AG04450 (cell line): ENCODE measurements around the gene ABLIM3. TPM values are rescaled to one million over a fixed set of nuclear protein-coding genes. Genes with fewer than 3 reads are reported as not detected.
"Not testable (repeated sequence)": the region's sequence is repeated elsewhere in the genome, so short reads cannot be mapped to it uniquely, and the experiment has no call there.

ENCODE experiments used
- CTCF ChIA-PET: fragments of 300-600, 350-600 bp; formaldehyde crosslinking; extraction: SDS; loops from one replicate; lab custom pipeline; 2022; ENCODE audit warnings: antibody characterized with exemption, inconsistent platforms; lab: Charles Lee
- POLR2A ChIA-PET: fragments of 350-600 bp; formaldehyde crosslinking; extraction: SDS; loops from one replicate; lab custom pipeline; 2021; ENCODE audit warnings: antibody characterized with exemption, inconsistent platforms; lab: Yijun Ruan, JAX
- DNase-seq: peaks from one replicate; pipeline ENCODE4 v3.0.0-alpha.2; 2011; ENCODE audit warnings: low read depth, low spot score
- H3K27ac ChIP-seq: one replicate; pipeline ENCODE4 v1.5.1; 2012; ENCODE audit warnings: low read depth, low read length, control low read depth
- H3K27me3 ChIP-seq: one replicate; pipeline ENCODE4 v1.6.0; 2012; ENCODE audit warnings: low read length; ENCODE audit not compliant: control insufficient read depth, insufficient read depth
- H3K4me3 ChIP-seq: 2 replicates; pipeline ENCODE4 v1.5.1; 2011; ENCODE audit warnings: mild to moderate bottlenecking, low read depth, low read length, control low read depth
- H3K9me3 ChIP-seq: 2 replicates; pipeline ENCODE4 v1.5.1; 2012; ENCODE audit warnings: low read length; ENCODE audit not compliant: control insufficient read depth, insufficient read depth
- polyA plus RNA-seq: library from polyadenylated mRNA; depleted of rRNA; stranded (reverse); fragments of >200 nt; gene quantifications from 2 replicates; pipeline ENCODE4 v1.2.3, GENCODE V29; 2011
- TF ChIP-seq, protein P1 (sequence below): IDR thresholded peaks from 2 replicates; pipeline ENCODE4 v1.5.1; 2011; ENCODE audit warnings: low read depth, low read length, control low read depth, inconsistent platforms

ABLIM3 gene
- polyA plus RNA-seq, 1 experiment = 52.6 TPM

DNA sequence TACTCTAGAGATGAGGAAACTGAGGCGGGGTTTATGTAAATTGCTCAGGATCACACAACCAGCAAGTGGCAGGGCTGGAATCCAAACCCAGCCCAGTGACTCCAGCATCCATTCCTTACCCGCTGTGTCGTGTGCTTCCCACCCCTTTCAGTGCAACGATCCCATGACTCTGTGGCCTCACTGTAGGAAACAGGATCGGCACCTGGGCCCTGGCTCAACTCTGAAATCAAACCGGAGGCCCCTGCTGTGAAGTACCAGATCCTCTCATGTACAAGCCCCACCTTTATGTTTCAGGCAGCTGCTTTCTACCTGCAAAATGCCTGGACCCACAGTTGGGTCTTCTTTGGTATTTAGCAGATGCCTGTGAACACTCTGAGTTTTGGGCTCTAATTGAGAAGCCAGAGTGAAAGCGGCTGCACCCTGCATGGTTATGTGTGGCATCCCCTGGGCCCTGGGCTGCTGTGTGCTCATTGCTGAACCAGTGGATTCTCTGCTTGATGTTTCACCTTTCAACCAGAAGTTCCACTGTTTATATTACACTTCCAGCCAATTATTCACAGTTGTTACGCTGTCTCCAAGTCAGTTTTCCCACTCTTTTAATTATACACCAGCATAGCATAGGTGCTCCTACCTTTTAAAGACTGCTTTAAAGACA, 36.7 kb downstream of the ABLIM3 start:
- no peak for DNase-seq
- CTCF ChIA-PET = no interaction called here
- H3K27me3 ChIP-seq = no peaks in the 10 kb centered on the region

DNA sequence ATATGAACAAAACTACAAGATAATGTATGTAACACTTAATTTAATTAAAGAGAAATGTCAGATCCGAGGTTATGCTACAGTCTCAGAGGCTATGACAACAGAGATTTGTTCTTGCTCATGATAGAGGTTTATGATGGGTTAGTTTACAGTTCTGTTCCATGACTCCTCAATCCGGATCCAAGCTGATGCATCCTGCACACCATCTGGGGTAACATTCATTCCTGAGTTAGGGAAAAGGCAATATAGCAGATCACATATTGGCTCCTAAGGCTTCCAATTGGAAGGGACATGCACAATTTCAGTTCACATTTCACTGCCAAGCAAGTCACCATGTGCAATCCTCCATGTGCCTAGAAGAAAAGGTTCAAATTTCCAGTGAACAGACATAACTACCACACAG, 40.4 kb downstream of the ABLIM3 start:
- no peak overlapping the region for H3K4me3 ChIP-seq
- DNase-seq = no peak
- POLR2A ChIA-PET = no interaction called here
- TF ChIP-seq, protein P1, sequence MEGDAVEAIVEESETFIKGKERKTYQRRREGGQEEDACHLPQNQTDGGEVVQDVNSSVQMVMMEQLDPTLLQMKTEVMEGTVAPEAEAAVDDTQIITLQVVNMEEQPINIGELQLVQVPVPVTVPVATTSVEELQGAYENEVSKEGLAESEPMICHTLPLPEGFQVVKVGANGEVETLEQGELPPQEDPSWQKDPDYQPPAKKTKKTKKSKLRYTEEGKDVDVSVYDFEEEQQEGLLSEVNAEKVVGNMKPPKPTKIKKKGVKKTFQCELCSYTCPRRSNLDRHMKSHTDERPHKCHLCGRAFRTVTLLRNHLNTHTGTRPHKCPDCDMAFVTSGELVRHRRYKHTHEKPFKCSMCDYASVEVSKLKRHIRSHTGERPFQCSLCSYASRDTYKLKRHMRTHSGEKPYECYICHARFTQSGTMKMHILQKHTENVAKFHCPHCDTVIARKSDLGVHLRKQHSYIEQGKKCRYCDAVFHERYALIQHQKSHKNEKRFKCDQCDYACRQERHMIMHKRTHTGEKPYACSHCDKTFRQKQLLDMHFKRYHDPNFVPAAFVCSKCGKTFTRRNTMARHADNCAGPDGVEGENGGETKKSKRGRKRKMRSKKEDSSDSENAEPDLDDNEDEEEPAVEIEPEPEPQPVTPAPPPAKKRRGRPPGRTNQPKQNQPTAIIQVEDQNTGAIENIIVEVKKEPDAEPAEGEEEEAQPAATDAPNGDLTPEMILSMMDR = no peak
- H3K27ac ChIP-seq = no peak overlapping the region
- no peaks in the 10 kb centered on the region for H3K27me3 ChIP-seq
- CTCF ChIA-PET = interaction anchor here (1.8 kb wide), 1 partner anchor 40 kb away, joined by 6 read pairs; the partner anchor contains the start of gene ABLIM3
- no peaks in the 10 kb centered on the region for H3K9me3 ChIP-seq

More for the DNA sequence above, 36.7 kb downstream of the ABLIM3 start:
- TF ChIP-seq, protein P1 = no peak
- Histone ChIP-seq H3K27ac (no peak overlapping the region), H3K4me3 (no peak overlapping the region), H3K9me3 (no peaks in the 10 kb centered on the region)
- POLR2A ChIA-PET = no interaction called here

DNA sequence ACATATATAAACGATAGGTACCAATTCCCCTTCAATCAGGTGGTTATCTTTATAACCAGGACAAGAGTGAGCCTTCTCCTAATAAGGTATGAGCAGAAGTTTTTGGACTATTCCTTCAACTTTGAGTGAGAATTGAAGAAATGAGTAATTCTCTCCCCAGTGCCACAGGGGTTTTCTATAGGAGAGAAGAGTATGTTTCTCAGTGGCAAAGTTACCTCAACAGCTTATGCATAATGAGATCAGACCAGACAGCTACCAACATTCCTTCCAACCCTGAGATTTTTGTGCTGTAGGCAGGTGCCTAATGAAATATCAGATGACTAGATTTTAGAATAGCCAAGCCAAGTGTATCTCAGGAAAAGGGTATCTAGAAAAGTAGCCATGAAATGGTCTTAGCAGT, 40.9 kb downstream of the ABLIM3 start:
- ChIA-PET POLR2A (no interaction called here), CTCF (interaction anchor here (0.7 to 1.8 kb wide), 2 partner anchors 41 to 46 kb away, joined by 3 to 6 read pairs; partner anchors contain the start of gene ABLIM3)
- no peak for DNase-seq
- Histone ChIP-seq H3K9me3 (no peaks in the 10 kb centered on the region), H3K27ac (no peak overlapping the region), H3K4me3 (no peak overlapping the region), H3K27me3 (no peaks in the 10 kb centered on the region)
- TF ChIP-seq, protein P1 = no peak

DNA sequence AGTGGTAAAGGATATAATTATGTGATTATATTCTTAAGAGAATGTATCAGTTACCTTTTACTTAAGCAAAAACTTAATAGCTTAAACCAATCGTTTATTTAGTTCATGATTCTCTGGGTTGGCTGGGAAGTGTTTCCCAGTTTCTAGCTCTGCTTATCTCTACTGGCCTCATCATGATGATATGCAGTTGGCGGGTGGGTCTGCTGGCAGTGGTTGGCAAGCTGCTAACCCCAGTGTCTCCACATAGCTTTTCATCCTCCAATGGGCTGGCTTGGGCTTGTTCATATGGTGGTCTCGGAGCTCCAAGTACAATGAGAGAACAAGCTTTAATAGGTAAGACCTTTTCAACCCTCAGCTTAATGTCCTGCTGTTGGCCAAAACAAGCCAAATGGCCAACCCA, 43.8 kb downstream of the ABLIM3 start:
- TF ChIP-seq, protein P1 = no peak
- DNase-seq = no peak
- Histone ChIP-seq H3K27me3 (no peaks in the 10 kb centered on the region), H3K27ac (no peak overlapping the region), H3K4me3 (no peak overlapping the region), H3K9me3 (no peaks in the 10 kb centered on the region)
- POLR2A ChIA-PET = no interaction called here
- CTCF ChIA-PET = interaction anchor here (1.0 to 1.1 kb wide), 3 partner anchors 9 to 55 kb away, joined by 3 read pairs; no protein-coding TSS in a partner anchor

DNA sequence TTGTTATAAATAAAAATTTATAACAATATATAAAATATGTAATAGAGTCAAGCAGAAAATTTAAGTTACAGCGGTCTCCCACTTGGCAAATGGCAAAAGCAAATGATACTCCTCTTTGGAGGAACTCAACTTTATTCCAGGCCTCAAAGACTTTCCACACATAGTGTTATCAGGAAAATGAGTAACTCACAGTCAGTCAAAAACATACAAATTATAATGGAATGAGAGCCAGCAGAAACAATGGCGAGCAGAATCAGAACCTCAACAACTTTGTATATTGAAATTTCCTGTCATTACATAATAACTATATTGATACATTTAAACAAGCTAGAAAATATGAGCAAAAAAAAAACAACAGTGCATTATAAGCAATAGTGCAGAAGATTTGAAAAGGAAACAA, 45.2 kb downstream of the ABLIM3 start:
- no peaks in the 10 kb centered on the region for H3K9me3 ChIP-seq
- ChIA-PET POLR2A (no interaction called here), CTCF (interaction anchor here (0.5 to 0.9 kb wide), 2 partner anchors 45 to 70 kb away, joined by 4 read pairs; partner anchors contain the start of gene ABLIM3)
- DNase-seq = no peak
- no peak overlapping the region for H3K27ac ChIP-seq
- TF ChIP-seq, protein P1 = no peak
- H3K27me3 ChIP-seq = no peaks in the 10 kb centered on the region
- H3K4me3 ChIP-seq = no peak overlapping the region

DNA sequence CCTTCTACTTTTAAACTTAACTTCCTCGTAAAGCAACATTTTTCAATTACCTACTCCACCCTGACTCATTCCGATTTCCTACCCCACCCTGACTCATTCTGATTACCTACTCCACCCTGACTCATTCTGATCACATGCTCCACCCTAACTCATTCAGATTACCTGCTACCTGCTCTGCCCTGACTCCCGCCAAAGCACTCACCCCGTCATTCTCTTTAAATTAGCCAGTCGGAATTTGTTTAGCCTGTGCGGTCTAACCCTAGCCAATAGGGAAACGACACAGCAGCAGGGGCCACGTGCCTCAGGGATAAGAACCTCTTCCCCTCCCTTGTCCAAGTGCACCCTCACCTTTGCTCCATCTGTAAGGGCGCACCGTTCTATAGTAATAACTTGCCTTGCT, 46.3 kb downstream of the ABLIM3 start:
- H3K4me3 ChIP-seq, H3K27me3 ChIP-seq, H3K27ac ChIP-seq, H3K9me3 ChIP-seq, POLR2A ChIA-PET, DNase-seq: not testable (repeated sequence)
- CTCF ChIA-PET = interaction anchor here (0.9 kb wide), 1 partner anchor 46 kb away, joined by 4 read pairs; the partner anchor contains the start of gene ABLIM3
